ENCODE data around the gene SFMBT2.
"Not testable (repeated sequence)": the region's sequence is repeated elsewhere in the genome, so short reads cannot be mapped to it uniquely, and the experiment has no call there.

Gene SFMBT2

GRCh38 chr10:7258948-7259523 is 151.8 kb downstream of the SFMBT2 start:
- peak; percentile 58 for DNase-seq

GRCh38 chr10:7255517-7255916 is 155.3 kb downstream of the SFMBT2 start:
- DNase-seq: no peak

- DNase-seq: no peak
These were observed 159.0 kb downstream of the SFMBT2 start for GRCh38 chr10:7251696-7252465.

- DNase-seq: no peak
These were observed 160.6 kb downstream of the SFMBT2 start for GRCh38 chr10:7250236-7250635.

GRCh38 chr10:7248585-7249164 is 162.2 kb downstream of the SFMBT2 start:
- no peak for DNase-seq

DNA sequence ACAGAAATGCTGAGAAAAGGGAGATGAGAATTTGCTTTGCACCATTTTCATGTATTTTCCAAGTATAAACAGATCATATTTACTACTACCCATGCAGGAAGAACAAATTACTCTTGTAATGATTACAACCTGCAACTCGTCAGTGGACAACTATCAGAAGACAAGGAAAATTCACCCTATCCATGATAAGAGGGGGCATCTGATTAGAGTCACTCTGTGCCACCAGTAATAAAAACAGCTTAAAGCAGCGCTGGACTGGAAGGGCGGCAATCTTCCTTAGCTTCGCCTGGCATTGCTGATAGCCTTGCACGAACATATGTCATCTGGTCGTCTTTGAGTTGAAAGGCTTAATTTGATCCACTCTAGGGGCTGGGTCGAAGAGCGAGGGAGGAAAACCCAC is 162.7 kb downstream of the SFMBT2 start:
- no peak for DNase-seq

DNA sequence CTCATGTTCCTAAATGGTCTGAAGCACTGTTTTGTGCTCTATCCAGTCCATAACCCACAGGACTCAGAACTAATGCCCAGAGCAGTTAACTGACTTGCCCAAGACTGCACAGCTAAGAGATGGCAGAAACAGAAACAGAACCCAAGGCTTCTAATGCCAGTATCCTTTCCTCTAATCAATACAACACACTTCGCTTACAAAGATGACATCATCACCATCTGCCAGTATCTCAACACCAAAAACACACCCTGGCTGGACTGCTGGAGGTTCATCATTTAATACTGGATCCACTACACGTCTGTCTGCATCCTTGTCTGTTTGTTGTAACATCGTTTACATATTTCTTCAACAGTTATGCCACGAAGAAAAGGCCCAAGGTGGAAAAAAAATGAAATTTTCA is 165.3 kb downstream of the SFMBT2 start:
- no peak for DNase-seq

GRCh38 chr10:7243873-7244272 is 167.0 kb downstream of the SFMBT2 start:
- DNase-seq: no peak

- peak; percentile 28 for DNase-seq
These were observed 167.7 kb downstream of the SFMBT2 start for GRCh38 chr10:7243139-7243538.

DNA sequence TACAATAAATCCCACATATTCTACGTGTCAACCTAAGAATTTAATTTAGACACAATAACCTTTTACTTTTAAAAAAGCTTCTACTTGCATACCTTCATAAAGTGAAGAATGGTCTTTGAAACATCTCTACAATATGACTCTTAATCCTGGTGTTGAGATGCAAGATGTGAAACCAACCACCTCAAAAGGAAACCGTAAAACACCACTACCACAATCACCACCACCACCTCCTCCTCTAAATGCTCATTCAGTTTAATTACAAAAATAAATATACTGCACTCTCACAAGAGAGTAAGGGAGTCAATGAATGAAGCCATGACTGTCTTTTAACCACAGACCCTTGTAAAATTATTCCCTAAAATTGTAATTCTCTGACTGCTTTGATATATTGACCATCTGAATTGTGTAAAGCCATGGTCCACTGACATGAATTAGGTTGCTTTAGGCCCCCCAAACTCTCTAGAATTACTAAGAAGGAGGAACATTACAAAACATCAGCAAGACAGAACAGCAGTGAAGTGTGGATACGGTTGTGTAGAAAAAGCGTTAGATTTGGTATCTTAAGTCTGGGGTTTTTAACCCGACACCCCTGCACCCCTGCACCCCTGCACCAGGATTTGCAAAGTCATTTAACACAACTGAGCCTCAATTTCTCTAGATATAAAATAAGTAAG is 171.4 kb downstream of the SFMBT2 start:
- no peak for DNase-seq

GRCh38 chr10:7235376-7235775 is 175.5 kb downstream of the SFMBT2 start:
- DNase-seq: no peak

- no peak for DNase-seq
These were observed 176.7 kb downstream of the SFMBT2 start for GRCh38 chr10:7234109-7234508.

GRCh38 chr10:7233259-7233991 is 177.4 kb downstream of the SFMBT2 start:
- DNase-seq: no peak

- DNase-seq: no peak
These were observed 179.1 kb downstream of the SFMBT2 start for GRCh38 chr10:7231509-7232414.

DNA sequence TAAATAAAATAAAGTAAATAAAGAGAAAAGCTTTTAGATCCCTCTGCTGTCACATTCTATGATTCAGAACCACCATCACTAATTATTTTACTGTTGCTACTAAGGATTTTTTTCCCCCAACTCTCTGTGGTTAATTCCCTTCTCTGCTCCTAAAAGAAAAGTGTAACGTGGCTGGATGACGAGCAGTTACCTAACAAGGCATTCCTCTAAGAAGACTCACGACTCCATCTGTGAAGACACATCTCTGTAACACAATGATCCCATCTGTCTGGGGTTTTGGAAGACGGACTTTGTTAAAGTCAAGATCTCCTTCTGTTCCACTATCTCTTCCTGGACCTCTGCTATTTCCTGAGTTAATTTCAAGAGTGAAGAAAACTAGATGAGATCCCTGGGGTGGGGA is 179.9 kb downstream of the SFMBT2 start:
- no peak for DNase-seq

GRCh38 chr10:7230036-7230435 is 180.8 kb downstream of the SFMBT2 start:
- DNase-seq: no peak

DNA sequence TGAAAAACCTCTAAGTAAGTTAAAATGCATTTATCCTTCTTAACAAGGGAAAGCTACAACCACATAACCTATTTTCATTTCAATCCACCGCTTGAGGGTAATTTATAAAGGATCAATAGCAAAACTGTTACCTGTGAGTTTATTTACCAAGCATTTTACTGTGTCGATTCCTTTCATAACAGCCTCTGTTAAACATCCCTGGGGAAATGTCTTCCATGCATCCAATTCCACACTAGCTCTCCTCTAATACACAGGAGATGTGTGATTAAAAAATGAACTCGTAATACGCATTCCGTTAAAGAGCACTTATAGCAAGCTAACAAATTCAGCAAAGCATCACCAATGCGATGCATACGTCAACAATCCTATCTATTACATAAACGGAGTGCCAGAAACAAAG is 185.7 kb downstream of the SFMBT2 start:
- no peak for DNase-seq

DNA sequence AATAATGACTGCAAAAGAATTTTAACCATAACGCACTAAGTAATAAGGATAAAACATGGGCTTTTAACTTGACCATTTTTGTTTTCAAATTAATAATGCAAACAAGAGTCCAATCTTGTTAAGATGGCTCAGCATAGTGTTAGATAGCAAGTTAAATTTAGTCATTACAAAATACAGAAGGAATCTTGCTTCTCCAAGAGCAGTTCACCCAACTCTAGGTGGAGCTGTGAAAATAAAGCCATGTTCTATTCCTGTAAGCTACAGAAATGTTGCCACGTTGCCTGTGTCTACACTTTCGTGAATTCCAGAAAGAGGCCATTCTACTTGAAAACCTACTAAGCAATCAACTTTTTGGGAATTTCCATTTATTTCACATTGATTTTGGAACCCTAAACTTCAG is 191.9 kb downstream of the SFMBT2 start:
- no peak for DNase-seq

GRCh38 chr10:7212696-7213095 is 198.1 kb downstream of the SFMBT2 start:
- not testable (repeated sequence) for DNase-seq

DNA sequence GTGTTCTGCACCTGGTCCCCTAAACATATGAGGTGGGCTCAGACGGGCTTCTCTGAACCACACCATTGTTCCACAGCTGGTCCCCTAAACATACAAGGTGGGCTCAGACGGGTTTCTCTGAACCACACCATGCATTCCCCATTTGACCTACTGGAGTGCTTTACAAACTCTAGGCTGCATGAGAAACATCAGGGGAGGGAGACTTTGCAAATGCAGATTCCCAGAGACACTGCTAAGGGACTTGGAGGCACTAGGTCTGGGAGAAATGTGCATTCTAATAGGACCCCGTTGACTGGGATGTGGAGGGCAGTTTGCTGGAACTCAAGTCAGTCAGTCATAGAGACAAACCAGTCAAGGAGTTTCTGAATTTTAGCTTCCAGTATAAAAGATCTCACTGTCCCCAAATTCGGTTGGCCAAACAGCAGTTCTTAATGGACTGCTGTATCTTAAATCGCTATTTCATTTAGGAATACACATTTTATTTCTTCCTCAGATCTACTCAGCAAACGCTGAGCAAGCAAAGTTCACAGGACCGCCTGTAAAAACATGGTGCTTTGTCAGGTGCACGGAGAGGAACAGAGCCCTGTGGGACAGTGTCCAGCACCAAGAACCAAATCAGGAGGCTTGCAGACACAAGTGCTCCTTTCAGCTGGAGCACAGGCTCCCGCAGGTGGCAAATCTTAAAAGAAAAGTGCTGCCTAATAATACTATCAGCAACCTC is 198.8 kb downstream of the SFMBT2 start:
- no peak for DNase-seq

- no peak for DNase-seq
These were observed 200.3 kb downstream of the SFMBT2 start for GRCh38 chr10:7210516-7210915.
